ENCODE measurements around the gene ALDOB.

GRCh38 chr9:101429736-101430135 is 5.8 kb downstream of the ALDOB start:
- TF ChIP-seq CTCF (IDR thresholded peaks at IDR 0.05; ENCODE audit: low read depth, low read length, poor library complexity, severe bottlenecking) (no peak), EZH2phosphoT487 (IDR thresholded peaks at IDR 0.05; ENCODE audit: borderline replicate concordance, low read length) (no peak)
